UCSD-AML1 (cell line): Measurements from ENCODE around the gene MOB2.
"Not testable (repeated sequence)": the region's sequence is repeated elsewhere in the genome, so short reads cannot be mapped to it uniquely, and the experiment has no call there.

Experiments used
- DNase-seq: peaks from one replicate; lab custom pipeline; 2025; ENCODE audit not compliant: unreplicated experiment; lab: John Stamatoyannopoulos, UW

MOB2 gene

DNA sequence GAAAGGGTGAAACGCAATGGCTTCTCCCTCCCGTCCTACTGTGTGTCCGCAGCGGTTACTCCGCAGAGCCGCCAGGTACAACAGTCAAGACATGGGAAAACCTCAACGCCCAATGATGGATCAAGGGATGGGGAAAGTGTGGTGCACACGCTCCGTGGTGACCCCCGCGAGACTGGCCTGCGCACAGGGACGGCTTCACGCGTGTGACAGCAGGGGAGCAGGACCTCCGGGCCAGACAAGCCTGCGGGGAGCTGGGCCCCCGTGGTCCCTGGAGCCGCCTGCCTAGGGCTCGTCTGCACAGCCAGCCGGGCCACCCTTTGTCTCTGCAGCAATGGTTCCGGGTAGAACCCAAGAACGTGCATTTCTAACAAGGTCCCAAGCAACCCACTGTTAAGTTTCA is 31.7 kb upstream of the MOB2 start:
- DNase-seq = no peak

DNA sequence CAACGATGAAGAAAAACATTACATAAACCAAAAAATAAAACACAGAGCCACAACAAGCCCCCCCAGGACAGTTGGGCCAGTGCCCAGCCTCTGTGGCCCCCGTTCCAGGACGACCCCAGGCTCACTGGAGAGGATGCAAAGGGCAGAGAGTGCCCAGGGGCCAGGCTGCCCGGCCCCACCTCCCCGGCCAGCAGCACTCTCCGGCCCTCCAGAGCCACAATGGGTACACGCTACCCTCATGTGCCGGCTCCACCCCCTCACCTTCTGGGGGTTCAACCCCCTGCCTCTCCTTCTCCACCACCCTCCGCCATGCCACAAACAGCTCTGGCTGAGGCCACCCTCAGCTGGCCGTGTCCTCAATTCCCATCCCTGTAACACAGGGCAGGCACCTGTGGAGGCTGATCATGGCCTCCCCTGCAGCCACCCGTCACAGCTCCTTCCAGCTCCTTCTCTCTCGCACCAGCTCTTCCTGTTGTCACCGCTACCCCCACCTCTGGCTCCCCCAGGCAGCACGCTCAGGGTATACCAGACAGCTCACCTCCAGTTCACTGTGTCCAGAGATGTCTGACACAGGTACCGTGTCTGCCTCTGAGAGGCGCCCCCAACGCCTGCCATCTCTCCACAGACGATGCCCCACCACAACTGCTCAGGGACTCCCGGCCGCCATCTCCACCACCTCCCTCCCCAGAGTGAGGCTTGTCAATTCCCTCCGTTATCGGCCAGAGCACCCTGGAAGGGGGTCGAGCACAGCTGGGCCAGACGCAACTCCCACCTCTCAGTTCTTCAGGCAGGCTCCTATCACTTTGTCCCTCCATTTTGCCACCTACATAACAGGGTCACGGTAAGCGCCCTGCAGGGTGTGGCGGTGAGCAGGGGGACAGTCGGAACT is 30.8 kb upstream of the MOB2 start:
- DNase-seq = no peak

DNA sequence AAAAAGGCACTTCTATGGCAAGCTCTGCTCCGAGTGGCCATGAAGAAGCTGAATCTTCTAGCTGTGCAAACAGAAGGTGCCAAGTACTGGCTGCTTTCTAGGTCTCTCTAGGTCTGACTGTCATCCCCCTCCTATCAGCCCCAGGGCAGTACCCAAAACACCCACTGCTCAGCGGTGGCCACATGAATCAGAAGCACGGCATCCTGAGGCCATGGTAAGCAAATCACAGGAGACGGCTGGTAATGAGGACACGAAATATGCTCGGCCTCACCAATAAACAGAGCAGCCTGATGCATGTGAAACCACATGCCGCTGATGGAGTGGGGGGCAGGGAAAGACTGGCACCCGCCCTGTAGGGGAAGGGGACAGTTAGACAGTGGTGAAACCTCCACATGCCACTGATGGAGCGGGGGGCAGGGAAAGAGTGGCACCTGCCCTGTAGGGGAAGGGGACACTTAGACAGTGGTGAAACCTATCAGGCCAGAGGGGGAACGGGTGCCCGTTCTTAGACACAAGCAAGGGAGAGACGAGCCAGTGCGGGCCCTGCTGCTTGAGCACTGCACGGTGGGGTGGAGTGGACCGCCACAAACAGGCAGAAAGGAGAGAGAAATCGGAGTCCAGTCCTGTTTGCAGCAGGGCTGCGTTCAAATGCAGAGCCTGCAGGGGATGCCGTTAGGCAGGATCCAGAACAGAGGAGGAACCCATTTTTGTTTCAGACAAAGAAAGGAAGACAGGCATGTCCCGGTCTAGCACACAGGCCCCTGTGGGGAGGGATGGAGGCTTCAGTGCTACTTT is 29.9 kb upstream of the MOB2 start:
- no peak for DNase-seq

DNA sequence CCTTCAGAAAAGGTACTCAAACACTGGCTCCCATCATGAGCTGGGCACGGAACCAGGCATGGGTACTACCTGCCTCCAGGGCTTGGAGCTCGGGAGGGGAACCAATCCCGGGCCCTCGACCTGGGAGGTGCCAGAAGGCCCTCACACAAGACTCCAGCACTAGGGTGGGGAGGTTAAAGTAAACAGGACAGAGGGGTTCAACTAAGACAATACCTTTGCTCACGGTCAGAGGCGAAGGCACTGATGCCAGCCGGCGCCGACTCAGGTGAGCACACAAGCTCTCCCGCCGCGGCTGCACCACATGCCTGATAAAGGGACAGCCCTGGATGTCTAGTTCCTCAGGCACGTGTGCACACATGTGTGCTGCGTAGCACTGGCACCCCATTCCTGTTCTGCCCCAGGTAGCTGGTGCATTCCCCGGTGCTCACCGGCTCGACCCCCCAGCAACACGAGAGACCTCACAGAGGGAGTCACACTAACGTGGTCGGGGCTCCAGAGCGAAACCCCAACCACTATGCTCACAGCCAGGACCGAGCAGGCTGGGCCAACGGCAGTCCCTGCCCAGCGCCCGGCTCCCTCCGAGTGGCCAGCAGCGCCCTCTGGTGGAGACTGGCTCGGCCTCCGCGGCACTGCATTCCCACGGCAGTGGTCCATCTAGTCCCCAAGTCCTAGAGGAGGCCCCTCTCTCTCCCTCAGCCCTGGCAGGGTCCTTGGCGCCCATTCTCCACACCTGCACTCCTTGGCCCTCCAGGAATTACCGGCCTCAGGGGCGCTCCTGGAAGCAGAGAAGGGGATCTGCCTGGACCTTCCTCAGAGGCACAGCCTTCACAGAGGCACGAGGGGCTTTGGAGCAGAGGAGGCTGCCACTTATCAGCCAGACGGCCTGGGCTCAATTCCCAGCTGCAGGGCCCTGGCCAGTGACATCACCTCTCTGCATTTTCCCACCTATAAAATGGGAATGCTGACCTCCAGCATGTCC is 28.8 kb upstream of the MOB2 start:
- peak; percentile 70 for DNase-seq

DNA sequence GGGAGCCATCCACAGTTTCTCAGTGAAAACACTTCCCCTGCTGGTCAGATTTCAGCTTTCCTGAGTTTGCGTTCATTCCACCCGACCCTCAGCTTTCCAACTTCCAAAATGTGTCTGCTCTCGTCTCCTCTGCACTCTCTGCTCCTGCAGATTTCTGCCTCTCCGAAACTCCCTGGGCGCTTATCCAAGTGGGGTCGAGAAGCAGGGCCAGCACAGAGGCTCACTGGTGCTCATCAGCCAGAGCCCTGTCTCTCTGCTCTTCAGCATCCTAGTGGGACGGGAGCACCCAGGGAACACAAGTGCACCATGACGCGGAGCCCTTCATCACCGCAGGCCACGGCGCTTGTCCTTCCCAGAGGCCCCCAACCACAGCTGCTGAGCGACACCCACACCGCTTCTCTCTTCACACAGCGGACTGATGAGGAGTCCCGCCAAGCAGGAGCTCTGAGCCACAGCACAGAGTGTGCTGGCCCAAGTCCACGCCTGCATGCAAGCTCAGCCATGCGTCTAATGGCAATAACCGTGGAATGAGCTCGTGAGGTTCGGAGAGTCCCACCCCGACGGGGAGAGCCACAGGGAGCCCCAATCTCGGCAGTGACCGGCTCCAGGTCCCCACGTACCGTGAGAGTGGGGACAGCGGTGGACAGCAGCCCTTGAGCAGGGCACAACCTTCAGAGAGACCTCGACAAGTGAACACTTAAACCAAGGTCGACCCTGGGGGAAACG is 27.9 kb upstream of the MOB2 start:
- no peak for DNase-seq

DNA sequence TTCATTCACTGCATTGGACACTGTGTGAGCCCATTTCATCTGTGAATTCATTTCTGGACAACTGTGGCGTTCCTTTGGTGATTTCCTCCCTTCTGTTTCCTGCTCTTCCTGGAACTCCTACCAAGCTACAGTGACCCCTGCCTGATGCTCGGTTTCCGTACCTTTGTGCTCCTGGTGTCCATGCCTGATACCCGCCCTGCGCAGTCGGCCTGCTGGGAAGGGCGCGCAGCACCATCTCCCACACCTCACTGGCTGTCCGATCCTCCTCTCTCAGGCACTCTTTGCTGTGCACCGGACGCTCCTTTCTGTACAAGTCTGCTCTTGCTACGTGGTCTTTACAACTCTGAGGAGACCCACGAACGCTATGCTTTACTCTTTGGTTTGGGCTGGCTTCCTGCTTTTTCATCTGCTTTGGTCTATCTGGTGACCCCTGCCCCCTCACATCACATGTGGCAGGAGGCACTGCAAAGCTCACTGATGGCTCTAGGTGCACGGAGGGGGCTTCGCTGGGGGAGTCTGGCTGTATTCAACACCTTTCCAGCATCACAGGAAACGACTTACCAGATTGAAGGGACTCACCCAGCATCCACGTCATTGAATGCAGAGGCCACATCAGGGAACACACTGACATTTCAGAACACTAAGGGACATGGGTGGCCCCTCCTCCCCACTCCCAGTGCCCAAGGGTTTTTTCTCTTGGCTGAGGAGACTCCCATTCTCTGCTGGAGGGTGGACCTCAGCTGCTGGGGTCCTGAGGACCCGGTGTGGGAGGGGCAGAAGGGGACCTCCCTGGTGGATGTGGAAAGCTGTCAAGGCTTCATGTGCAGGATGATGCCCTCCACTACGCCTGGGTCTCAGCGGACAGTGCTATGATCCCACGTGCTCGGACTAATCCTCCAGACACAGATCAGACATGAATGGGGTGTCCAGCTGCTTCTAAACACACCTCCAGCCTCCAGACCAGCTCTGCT is 27.0 kb upstream of the MOB2 start:
- DNase-seq = no peak

DNA sequence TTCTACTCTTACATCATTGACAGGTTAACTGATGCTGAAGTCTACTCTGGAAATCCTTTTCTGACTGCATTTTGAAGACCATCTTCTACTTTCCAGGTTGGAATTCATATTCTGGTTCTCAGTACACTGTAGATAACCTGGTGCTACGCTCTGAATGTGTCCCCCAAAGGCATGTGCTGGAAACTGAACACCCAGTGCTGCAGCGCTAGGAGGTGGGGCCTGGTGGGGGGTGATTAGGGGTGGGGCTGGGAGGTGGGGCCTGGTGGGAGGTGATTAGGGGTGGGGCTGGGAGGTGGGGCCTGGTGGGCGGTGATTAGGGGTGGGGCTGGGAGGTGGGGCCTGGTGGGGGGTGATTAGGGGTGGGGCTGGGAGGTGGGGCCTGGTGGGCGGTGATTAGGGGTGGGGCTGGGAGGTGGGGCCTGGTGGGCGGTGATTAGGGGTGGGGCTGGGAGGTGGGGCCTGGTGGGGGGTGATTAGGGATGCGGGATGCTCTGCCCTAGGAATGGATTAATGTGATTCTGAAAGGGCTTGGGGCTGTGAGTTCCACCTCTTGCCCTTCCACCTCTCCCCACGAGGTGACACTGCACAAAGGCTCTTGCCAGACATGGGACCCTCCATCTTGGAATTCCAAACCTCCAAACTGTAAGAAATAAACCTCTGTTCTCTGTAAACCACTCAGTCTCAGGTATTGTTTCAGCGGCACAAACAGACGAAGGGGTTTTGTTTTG is 26.1 kb upstream of the MOB2 start:
- DNase-seq = not testable (repeated sequence)

DNA sequence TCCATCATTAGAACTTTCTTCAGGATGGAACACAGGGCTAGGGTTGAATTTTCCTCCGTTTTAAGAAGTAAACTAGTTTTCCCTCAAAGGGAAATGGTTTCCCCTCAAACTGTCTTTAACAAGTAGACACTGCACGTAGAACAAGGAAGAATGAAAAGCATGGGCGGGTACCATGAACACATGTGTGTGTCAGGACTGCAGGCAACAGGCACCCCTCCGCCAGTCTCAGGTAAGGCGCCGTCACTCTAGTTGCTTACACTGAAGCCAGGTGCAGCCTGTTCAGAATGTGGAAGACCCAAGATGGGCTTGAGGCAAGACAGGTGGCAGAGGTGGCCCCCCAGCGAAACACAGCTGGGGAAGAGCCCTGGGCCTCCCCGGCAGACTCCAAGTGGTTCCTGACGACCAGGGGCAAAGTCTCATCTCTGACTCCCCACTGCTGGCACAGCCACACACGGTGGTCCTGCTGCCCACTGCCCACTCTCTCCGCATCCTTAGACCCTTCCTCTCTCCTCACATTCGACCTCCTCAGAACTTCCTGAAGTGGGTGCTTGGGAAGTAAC is 25.4 kb upstream of the MOB2 start:
- no peak for DNase-seq

DNA sequence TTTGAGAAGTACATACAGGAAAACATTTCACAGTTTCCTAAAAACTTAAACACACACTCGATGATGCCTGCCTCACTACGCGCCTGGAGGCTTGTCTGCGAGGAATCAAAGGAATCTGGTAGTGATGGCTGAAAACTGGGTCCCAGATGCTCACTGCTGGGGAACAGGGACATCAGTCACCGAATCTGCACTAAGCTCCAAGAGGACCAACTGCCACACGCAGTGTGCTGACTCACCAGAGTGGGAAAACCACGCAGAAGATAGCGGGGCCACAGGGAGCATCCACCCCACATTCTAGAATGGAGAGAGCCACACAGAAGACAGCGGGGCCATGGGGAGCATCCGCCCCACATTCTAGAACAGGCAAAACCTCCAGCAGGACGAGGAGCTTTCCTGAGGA is 24.3 kb upstream of the MOB2 start:
- DNase-seq = no peak

DNA sequence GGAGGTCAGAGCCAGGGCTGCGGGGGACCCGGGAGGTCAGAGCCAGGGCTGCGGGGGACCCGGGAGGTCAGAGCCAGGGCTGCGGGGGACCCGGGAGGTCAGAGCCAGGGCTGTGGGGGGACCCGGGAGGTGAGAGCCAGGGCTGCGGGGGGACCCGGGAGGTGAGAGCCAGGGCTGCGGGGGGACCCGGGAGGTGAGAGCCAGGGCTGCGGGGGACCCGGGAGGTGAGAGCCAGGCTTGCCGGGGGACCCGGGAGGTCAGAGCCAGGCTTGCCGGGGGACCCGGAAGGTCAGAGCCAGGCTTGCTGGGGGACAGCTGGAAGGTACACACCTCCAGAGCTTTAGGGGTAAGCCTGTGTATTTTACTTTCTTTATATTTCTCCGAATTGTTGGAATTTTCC is 23.8 kb upstream of the MOB2 start:
- DNase-seq = not testable (repeated sequence)

DNA sequence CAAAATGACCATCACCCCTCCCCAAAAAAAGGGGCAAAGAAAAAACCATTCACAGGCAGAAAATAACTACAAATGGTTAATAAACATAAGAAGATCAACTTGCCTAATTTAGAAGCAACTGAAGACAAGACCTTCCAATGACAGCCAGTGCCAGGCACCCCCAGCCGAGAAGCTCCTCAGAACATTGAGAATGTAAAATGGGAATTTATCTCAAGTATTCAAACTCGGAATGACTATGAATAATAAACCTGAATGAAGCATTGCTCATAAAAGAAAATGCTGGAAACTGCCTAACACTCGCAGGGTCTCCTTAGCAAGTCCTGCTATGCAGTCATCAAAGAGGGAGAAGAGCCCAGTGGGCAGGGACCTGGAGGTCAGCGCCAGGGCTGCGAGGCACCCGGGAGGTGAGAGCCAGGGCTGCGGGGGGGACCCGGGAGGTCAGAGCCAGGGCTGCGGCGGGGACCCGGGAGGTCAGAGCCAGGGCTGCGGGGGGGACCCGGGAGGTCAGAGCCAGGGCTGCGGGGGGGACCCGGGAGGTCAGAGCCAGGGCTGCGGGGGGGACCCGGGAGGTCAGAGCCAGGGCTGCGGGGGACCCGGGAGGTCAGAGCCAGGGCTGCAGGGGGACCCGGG is 23.2 kb upstream of the MOB2 start:
- no peak for DNase-seq

DNA sequence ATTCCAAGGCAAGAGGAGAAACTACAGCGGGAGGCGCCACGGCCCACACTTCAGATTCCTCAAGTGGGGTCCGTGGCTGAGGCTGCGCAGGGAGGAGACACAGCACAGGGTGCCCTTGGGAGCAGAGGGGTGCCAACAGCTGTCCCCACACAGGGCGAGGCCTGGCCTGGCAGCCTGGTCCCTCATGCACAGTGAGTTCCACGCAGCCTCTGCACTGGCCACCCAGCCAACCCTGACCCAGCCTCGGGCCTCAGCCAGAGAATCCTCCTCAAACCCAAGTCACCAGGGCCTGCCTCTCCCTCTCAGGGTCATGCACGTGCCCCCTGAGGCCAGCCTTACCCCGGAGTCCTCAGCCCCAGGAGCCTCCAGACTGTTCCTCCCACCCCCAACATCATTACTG is 22.4 kb upstream of the MOB2 start:
- DNase-seq = no peak

DNA sequence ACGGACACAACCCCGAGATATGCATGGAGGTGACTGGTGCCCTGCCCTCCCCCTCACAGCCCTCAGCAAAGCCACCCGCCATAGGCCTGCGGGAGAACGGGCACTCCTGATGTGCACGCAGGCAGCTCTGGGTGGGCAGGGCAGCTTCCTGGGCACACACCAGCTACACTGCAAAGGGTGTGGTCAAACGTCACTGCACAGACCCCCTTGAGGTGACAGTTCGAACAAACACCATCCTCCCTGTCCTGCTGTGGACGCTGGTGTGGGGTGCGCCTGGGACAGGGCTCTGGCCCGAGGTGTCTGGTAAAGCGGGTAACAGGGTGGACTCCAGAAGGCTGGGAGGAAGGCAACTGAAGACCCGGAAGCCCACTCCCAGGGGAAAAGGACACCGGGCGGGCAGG is 21.9 kb upstream of the MOB2 start:
- no peak for DNase-seq

DNA sequence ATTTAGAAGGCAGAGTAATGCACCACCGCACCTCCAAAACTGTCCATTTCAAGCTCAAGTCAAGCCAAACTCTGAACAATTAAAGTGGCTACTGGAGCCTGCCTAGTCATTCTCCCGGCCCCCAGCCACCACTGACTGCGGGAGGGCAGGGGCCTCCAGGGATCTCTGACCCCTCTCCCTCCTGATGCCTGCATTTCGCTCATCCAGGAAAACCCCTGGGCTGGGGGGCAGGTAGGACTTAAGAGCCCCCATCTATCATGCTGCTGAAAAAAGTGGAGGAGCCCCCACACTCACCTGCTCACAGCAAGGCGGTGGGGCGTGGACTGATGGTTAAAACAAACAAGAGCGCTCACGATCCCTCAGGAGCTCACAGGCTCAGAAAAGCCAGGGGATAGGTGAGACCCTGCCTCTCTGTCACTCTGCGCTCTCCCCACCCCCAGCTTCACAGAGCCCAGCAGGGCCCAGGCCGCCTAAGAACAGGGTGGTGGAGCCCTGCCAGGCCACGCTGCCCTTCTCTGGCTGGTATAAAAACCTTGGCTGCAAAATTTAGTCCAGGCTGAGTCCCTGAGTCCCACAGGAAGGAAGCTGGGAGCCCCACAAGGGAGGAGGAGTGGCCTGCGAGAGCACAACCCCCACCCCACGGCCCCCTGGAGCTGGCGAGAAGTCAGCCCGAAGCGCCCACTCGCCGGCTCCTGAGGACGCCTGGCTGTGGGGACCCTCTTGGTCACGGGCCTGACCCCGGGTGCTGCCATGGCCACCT is 21.0 kb upstream of the MOB2 start:
- DNase-seq = no peak

DNA sequence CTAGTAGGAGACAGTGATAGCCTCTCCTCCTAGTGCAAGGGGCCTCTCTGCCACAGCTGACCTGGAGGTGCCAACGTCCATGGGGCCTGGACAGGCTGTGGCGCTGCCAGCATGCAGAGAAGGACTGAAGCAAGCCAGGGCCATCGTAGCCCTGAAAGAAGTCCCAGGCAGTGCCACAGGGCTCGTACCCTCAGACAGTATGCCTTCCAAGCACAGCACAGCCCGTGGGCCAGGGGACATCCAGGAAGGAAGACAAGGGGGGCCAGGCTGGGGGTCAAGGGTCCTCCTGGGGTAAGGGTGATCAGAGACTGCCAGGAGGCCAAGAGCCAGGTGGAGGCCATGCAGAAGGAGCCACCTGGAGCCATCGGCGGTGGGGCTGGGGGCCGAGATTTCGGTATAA is 20.4 kb upstream of the MOB2 start:
- DNase-seq = no peak

DNA sequence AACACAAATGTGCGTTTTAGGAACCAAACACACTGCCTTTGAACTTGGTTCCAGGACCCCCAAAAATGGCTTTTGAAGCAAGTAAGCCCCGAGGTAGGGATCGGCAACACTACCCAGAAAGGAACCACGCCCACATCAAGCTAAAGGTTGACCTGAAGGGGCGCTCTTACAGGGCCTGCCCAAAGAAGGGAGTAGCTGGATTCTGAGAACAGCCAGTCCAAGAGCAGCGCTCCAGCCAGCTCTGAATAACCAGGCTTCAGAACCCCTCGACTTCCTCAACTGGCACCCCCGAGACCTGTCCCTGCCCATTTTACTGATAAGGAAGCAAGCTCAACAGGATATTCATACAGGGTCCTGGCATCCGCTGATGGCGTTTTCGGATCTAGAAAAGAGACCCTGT is 18.9 kb upstream of the MOB2 start:
- no peak for DNase-seq
